Measurements from ENCODE around the gene CRX.
"Not testable (repeated sequence)": the region's sequence is repeated elsewhere in the genome, so short reads cannot be mapped to it uniquely, and the experiment has no call there.

Gene CRX

GRCh38 chr19:47779524-47780214 is 42.1 kb upstream of the CRX start:
- Histone ChIP-seq H3K27me3 (replicated peaks) (no peaks in the 10 kb centered on the region), H3K4me3 (ENCODE audit: low read depth, low read length) (peak overlapping the region; percentile 88), H3K27ac (no peak overlapping the region), H3K36me3 (replicated peaks) (peaks cover 30% of the 10 kb centered on the region)
- no peak for DNase-seq
- in situ Hi-C loops (cut with HindIII; ENCODE audit: low pct_ligation_motif_present, low sequenced_read_pairs) = no loop called here
- TF ChIP-seq CTCF (IDR thresholded peaks at IDR 0.05; ENCODE audit: low read depth, low read length, missing control alignments) = no peak

GRCh38 chr19:47780215-47780551 is 41.6 kb upstream of the CRX start:
- H3K4me3 ChIP-seq (ENCODE audit: low read depth, low read length) = peak overlapping the region; percentile 88
- no peak for DNase-seq
- H3K27me3 ChIP-seq (replicated peaks) = no peaks in the 10 kb centered on the region
- H3K36me3 ChIP-seq (replicated peaks) = peaks cover 32% of the 10 kb centered on the region
- in situ Hi-C loops (cut with HindIII; ENCODE audit: low pct_ligation_motif_present, low sequenced_read_pairs) = no loop called here
- H3K27ac ChIP-seq = no peak overlapping the region
- no peak for TF ChIP-seq CTCF (IDR thresholded peaks at IDR 0.05; ENCODE audit: low read depth, low read length, missing control alignments)

GRCh38 chr19:47781590-47782262 is 40.0 kb upstream of the CRX start:
- Histone ChIP-seq H3K27ac (no peak overlapping the region), H3K36me3 (replicated peaks) (peaks cover 44% of the 10 kb centered on the region), H3K4me3 (ENCODE audit: low read depth, low read length) (no peak overlapping the region), H3K27me3 (replicated peaks) (no peaks in the 10 kb centered on the region)
- in situ Hi-C loops (cut with HindIII; ENCODE audit: low pct_ligation_motif_present, low sequenced_read_pairs) = no loop called here
- TF ChIP-seq CTCF (IDR thresholded peaks at IDR 0.05; ENCODE audit: low read depth, low read length, missing control alignments) = no peak
- no peak for DNase-seq

- Histone ChIP-seq H3K27ac (no peak overlapping the region), H3K4me3 (ENCODE audit: low read depth, low read length) (no peak overlapping the region), H3K27me3 (replicated peaks) (no peaks in the 10 kb centered on the region), H3K36me3 (replicated peaks) (peaks cover 40% of the 10 kb centered on the region)
- TF ChIP-seq CTCF (IDR thresholded peaks at IDR 0.05; ENCODE audit: low read depth, low read length, missing control alignments) = no peak
- no peak for DNase-seq
- in situ Hi-C loops (cut with HindIII; ENCODE audit: low pct_ligation_motif_present, low sequenced_read_pairs) = no loop called here
Measured at GRCh38 chr19:47786566-47786965, 35.2 kb upstream of the CRX start.

GRCh38 chr19:47787307-47787706 is 34.4 kb upstream of the CRX start:
- H3K4me3 ChIP-seq (ENCODE audit: low read depth, low read length); H3K27ac ChIP-seq; in situ Hi-C loops (cut with HindIII; ENCODE audit: low pct_ligation_motif_present, low sequenced_read_pairs); H3K27me3 ChIP-seq (replicated peaks); DNase-seq: not testable (repeated sequence)
- peaks cover 36% of the 10 kb centered on the region for H3K36me3 ChIP-seq (replicated peaks)

- DNase-seq; H3K27me3 ChIP-seq (replicated peaks); H3K4me3 ChIP-seq (ENCODE audit: low read depth, low read length); H3K27ac ChIP-seq; in situ Hi-C loops (cut with HindIII; ENCODE audit: low pct_ligation_motif_present, low sequenced_read_pairs): not testable (repeated sequence)
- H3K36me3 ChIP-seq (replicated peaks) = peaks cover 17% of the 10 kb centered on the region
Measured at GRCh38 chr19:47789811-47790210, 31.9 kb upstream of the CRX start.

- peaks cover 13% of the 10 kb centered on the region for H3K36me3 ChIP-seq (replicated peaks)
- no peak overlapping the region for H3K27ac ChIP-seq
- DNase-seq = peak; percentile 68
- TF ChIP-seq CTCF (IDR thresholded peaks at IDR 0.05; ENCODE audit: low read depth, low read length, missing control alignments) = peak; percentile 96
- H3K4me3 ChIP-seq (ENCODE audit: low read depth, low read length) = no peak overlapping the region
- in situ Hi-C loops (cut with HindIII; ENCODE audit: low pct_ligation_motif_present, low sequenced_read_pairs) = no loop called here
- H3K27me3 ChIP-seq (replicated peaks) = no peaks in the 10 kb centered on the region
Measured at GRCh38 chr19:47790398-47790814, 31.3 kb upstream of the CRX start.

Data from brain microvascular endothelial cell (primary cell).